GM18507 (cell line): Measurements from ENCODE around the gene TMPRSS4.

Experiments used
- DNase-seq: peaks from one replicate; pipeline ENCODE4 v3.0.0; 2011; ENCODE audit warnings: low read depth; ENCODE audit not compliant: insufficient read length; ENCODE audit errors: extremely low spot score
- FAIRE-seq: peaks from 2 replicates; lab custom pipeline; 2011; peaks lifted over from hg19 to GRCh38; lab: Jason Lieb, UNC

TMPRSS4 gene

GRCh38 chr11:118073554-118073953 lies 3.3 kb upstream of the TMPRSS4 start:
- DNase-seq: no peak
- FAIRE-seq: no peak

DNA sequence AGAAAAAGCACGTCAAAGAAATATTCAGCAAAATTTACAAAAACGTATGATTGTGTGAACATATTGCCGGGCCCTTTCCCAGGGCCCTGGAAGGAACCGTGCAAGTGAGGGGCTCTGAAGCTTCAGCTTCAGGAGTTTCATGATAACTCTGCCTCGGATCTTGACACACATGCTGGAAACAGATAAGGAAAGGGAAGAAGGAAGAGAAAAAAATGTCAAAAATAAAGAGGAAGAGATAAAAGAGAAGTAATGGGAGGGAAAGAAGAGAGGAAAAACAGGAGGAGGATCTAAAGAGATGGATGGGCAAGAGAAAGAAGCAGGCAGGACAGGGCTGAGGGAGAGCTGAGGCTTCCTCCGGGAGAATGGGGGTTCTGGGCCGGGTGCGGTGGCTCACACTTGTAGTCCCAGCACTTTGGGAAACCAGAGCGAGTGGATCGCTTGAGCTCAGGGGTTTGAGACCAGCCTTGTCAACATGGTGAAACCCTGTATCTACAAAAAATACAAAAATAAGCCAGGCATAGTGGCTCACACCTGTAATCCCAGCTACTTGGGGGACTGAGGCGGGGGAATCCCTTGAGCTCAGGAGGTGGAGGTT lies 2.7 kb upstream of the TMPRSS4 start:
- FAIRE-seq: no peak
- DNase-seq: no peak

DNA sequence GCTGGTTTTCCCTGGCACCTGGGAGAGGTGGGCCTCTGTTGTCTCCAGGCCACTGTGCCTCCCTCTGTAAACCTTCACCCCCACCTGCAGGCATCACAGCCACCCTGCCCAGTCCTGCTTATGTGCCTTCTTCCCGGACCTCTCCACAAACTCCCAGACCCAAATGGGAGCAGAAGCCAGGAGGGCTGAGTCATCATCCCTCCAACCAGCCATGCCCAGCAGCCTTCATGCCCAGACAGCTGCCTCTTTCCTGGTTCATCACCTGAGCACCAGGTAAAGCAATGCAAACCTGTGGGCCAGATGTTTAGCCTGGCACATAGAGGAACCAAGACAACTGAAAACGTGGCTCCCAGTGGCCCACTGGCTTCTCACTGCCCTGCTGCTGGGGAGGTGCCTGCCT lies 2.1 kb upstream of the TMPRSS4 start:
- DNase-seq (no peak), FAIRE-seq (no peak)

- FAIRE-seq (no peak), DNase-seq (no peak)
Observed at GRCh38 chr11:118078911-118079411, 2.1 kb downstream of the TMPRSS4 start.

DNA sequence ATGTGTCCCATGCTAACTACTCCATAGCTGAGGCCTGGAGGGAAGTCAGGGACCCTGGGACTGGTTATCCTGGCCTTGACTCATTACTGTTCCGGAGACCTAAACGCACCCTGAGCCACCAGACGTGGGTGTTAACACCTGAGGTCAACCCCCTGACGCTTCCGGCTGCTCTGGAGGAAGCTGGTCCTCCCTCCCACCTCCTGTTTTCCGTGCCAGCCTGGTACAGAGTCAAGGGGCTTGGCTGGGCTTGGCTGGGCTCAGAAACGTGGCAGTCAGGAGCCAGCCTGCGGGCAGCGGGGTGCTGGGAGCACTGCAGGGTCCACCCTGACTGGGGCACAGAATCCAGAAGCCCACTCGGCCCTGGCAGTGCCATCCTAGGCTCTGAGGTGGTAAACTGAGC lies 2.6 kb downstream of the TMPRSS4 start:
- no peak for FAIRE-seq
- no peak for DNase-seq

GRCh38 chr11:118080296-118080695 lies 3.4 kb downstream of the TMPRSS4 start:
- FAIRE-seq: no peak
- no peak for DNase-seq

GRCh38 chr11:118081241-118081958 lies 4.5 kb downstream of the TMPRSS4 start:
- FAIRE-seq: no peak

GRCh38 chr11:118082880-118083552 lies 6.1 kb downstream of the TMPRSS4 start:
- no peak for FAIRE-seq
- no peak for DNase-seq

More at GRCh38 chr11:118081241-118081958, 4.5 kb downstream of the TMPRSS4 start:
- DNase-seq: no peak

GRCh38 chr11:118084247-118084646 lies 7.4 kb downstream of the TMPRSS4 start:
- DNase-seq (no peak), FAIRE-seq (no peak)

DNA sequence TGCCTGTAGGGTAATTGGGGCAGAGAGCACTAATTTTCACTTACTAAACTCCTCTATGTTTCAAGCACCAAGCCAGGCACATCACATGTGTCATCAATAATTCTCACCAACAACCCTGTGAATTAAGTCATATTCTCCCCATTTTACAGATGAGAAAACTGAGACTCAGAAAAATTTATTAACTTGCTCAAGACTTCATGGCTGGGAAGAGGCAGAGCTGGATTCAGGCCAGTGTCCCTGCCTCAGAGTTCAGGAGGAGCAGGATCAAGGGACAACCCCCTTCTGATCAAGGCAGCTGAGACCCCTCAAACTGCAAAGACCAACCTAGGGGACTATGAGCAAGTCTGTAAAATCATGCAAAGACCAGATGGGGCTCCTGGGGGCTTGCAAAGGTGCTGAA lies 7.8 kb downstream of the TMPRSS4 start:
- no peak for FAIRE-seq
- DNase-seq: no peak

GRCh38 chr11:118086913-118087768 lies 10.3 kb downstream of the TMPRSS4 start, which contains the start of gene SMIM35:
SMIM35 (minus strand) TSS chr11:118086963; CDS start chr11:118086757, 206 bp downstream.
- FAIRE-seq (no peak), DNase-seq (no peak)

- no peak for FAIRE-seq
Observed at GRCh38 chr11:118087931-118088330, 11.1 kb downstream of the TMPRSS4 start.

DNA sequence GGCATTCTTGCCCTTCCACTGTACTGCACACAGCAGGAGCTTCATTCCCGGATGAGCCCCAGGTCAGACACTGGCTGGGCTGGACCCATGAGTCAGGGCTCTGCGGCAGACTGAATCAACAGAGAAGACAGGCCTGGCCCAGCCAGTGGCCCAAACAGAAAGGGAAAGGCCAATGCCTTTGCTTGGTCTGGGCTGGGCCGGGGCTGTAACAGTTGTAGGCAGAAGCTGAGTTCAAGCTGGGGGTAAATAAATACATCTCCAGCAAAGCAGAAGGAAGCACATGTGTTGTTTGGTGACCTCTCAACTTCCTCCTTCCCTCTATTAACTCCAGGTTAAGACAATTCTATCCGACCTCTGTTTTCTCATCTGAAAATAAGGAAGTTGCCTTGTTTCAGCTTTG lies 11.7 kb downstream of the TMPRSS4 start:
- DNase-seq (no peak), FAIRE-seq (no peak)

More at GRCh38 chr11:118087931-118088330, 11.1 kb downstream of the TMPRSS4 start:
- no peak for DNase-seq

DNA sequence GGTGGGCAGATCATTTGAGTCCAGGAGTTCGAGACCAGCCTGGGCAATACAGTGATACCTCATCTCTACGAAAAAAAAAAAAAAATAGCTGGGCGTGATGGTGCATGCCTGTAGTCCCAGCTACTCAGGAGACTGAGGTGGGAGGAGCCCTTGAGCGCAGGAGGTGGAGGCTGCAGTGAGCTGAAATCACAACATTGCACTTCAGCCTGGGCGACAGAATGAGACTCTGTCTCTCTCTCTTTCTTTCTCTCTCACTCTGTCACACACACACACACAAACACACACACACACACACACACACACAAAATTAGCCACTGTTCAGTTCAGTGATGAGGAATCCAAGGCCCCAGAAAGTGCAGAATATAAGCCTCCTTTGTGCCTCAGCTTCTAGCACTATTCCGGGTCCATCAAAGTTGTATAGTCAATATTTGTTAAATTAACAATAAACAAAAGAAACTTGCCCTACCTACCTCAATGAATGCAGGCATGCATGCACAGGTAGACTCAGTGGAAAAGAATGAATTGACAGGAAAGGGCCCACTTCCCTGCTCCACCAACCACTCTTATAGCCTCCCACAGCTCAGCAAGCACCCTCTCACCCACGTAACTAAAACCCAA lies 13.8 kb downstream of the TMPRSS4 start:
- DNase-seq (no peak), FAIRE-seq (no peak)

- FAIRE-seq: no peak
- no peak for DNase-seq
Observed at GRCh38 chr11:118091690-118092089, 14.8 kb downstream of the TMPRSS4 start.

DNA sequence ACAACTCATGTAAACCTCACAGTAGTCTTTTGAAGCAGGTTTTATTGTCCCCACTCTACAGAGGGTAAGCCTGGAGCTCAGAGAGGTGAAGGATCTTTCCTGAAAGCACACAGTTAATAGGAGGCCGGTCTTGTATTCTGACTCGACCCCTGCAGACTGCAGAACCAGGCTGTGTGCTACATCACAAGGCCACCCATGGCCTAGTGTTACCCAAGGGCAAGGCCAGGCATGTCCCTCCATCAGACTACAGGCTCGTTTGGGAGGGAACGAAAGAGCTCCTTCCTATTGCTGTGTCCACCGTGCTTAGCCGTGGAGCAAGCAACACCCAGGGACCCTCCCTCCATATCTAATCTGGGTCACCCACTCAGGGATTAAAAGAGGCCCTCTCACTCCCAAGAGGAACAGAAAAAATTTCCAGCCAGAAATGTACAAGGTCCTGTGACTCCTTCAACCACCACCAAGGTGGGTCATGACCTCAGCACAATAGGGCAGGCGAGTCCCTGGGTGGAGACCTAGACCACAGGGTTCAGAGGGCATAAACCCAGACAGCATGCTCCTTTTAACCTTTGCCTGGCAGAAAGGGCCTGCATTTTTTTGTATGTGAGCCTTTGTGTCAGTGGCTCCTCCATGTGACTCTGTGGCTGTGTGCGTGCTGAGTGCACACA lies 16.2 kb downstream of the TMPRSS4 start:
- DNase-seq (no peak), FAIRE-seq (no peak)

- DNase-seq (no peak), FAIRE-seq (no peak)
Observed at GRCh38 chr11:118095493-118095892, 18.6 kb downstream of the TMPRSS4 start.

DNA sequence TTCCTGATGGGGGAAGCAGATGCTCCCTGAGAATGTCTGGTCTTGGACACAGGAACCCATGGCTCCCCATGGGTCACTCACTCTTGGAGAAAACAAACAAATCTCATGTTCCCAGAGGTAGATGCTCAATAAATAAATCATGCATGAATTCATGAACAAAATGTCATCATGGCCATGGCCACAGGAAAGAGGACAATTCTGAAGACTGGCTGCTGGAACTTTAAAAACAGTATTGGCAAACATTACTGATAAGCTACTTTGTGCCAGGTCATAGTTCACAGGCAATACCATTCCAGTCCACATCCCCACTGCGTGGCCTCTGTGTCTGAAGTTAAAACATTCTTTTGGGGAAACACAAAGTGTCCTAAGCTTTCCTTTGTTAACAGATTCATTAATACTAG lies 19.1 kb downstream of the TMPRSS4 start:
- FAIRE-seq (no peak), DNase-seq (no peak)
